HG03108 (cell line): ENCODE measurements around the gene TMEM239.
A peak's percentile ranks its signal among the peaks of the same experiment; 100 is the strongest.
"Not testable (repeated sequence)": the region's sequence is repeated elsewhere in the genome, so short reads cannot be mapped to it uniquely, and the experiment has no call there.

Experiments used
- ATAC-seq: cut with Tn5 transposase; IDR thresholded peaks from one replicate; pipeline ENCODE4 v1.9.1; 2021; ENCODE audit warnings: moderate library complexity; ENCODE audit not compliant: unreplicated experiment

TMEM239 gene

DNA sequence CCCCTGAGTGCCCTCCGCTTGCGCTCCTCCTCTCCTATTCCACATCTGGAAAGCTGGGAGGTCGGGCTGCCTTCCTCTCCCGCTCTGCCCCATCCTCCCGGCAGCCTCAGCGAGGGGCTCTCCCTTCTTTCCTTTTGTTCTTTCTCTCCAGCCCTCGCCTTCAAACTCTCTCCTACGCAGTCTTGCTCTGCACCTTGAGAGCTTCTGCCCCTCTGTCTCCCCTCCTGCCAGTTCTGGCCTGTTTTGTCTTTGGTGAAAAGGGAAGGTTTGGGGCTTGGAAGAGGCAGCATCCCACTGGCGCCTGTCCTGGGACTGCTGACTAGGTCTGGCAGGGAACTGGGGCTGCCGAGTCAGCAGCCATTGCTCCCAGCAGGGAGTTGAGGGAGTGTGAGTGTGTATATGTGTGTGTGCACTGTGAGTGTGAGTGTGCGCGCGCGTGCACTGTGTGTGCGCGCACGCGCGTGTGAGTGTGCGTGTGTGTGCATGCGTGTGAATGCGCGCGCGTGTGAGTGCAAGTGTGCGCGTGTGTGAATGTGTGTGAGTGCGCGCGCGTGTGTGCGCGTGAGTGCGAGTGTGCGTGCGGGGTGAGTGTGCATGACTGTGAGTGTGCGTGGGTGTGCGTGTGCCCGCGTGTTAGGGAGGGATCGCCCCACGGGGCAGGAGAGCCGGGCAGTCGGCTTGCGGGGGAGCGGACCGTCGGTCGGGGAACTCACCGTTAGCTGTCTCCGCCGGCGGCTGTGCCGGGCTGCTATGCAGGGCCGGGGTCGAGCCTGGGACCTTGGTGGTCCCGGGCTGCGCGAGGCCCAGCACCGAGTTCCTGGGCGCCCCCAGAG, 16.3 kb upstream of the TMEM239 start:
- ATAC-seq: peak; percentile 10

DNA sequence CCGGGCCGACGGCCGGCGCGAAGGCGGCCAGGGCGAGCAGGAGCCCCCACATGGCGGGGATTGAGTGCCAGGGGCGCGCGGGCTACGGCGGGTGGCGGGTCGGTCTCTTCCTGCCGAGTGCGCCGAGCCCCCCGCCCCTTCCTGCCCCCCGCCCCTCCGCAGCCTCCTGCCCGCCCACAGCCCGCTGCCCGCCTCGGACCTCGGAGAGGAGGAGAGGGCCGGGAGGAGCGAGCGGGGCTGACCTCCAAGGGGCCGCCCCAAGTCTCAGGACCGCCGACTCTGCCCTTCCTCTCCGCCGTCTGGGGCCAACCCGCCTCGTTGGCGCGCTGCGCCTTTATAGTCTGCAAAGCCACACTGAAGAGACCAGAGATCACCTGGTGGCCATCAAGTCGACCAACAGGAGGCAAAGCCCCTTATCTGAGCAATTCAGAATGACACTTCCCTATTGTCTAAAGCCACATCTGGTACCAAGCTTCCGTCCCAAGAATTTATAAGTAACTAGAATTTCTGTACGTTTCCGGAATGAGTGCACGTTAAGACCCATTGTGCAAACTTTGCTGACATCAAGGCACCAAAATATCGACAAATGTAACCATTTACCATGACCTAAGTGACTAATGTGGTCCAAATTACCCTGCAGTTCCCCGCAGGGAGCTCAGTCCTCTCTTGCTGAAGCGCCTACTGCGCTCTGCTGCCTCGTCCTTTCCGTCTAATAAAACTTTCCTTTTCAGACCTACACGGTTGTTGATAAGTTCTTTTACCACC, 15.5 kb upstream of the TMEM239 start, which contains the start of gene CPXM1:
Gene CPXM1, minus strand, starts transcription at position 107 of the 765 bp plus-strand sequence. Its CDS starts 55 bp downstream, at position 52.
- ATAC-seq: peak; percentile 34

GRCh38 chr20:2801286-2801728, 14.9 kb upstream of the TMEM239 start:
- peak; percentile 17 for ATAC-seq

DNA sequence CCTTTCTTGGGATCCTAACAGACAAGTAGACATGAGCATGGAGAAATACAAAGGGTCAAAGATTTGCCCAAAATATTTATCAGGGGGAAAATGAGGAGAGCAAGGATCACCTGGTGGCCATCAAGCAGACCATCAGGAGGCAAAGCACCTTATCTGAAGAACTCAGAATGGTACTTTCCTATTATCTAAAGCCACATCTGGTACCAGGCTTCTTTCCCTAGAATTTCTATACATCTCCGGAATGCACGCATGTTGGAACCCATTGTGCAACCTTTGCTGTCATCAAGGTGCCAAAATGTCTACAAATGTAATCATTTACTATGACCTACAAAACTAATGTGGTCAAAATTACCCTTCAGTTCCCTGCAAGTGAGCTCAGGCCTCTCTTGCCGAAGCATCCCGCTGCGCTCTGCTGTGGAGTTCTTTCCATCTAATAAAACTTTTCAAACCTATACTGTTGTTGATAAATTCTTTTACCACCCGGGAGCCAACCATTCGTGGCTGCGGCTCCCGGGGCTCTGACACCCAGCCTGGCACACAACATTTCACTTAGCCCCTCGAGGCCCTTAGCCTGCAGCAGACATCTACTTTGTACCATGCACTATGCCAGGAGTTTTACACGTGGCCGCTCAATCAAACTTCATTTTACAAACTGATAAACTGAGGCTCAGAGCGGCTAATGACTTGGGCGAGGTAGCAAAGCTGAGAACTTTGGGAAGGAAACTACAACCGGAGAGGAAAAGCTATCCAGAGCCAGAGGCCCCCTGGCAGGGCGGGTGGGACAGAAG, 11.9 kb upstream of the TMEM239 start:
- no peak for ATAC-seq

DNA sequence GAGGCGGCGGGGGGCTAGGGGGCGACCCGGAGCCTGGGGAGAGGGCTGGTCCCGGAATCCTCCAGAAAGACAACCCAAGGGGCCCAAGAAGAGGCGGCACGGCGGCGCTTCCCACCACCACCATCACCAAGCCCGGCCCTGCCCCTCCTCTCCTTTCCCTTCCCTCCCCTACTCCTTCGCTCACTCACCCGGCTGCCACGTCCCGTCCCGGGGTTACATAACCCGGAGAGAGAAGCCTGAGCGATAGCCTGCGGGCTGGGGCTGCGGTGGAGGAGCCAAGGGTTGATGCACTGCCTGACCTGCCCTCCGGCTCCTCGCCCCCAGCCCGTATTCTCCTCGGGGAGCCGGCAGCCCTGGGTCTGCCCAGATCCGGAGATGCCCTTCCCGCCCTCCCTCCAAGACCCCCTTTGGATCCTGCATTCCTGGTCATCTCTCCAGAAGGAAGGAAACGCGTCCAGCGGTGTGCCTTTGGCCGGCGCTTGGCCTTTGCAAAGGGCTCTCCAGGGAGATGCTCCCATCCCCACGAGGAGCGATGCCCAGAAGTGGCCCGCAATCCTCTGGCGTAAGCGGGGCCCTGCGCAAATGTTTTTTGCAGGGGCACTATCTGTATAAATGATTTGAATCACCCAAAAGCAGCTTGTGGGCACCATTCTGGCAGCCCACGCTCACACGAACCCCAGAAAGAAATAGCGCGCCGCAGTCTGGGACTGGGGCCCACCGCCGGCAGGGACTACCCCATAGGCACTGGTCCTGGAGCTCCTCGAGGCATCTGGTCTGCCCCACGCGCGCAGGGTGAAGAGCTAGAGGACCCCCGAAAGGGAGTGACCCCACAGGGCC, 11.1 kb upstream of the TMEM239 start:
- no peak for ATAC-seq

GRCh38 chr20:2805689-2806350, 10.3 kb upstream of the TMEM239 start:
- no peak for ATAC-seq

GRCh38 chr20:2806351-2806701, 9.8 kb upstream of the TMEM239 start:
- ATAC-seq: no peak

GRCh38 chr20:2807019-2807418, 9.1 kb upstream of the TMEM239 start:
- ATAC-seq: no peak

- ATAC-seq: not testable (repeated sequence)
Observed at GRCh38 chr20:2807929-2808328, 8.2 kb upstream of the TMEM239 start.

DNA sequence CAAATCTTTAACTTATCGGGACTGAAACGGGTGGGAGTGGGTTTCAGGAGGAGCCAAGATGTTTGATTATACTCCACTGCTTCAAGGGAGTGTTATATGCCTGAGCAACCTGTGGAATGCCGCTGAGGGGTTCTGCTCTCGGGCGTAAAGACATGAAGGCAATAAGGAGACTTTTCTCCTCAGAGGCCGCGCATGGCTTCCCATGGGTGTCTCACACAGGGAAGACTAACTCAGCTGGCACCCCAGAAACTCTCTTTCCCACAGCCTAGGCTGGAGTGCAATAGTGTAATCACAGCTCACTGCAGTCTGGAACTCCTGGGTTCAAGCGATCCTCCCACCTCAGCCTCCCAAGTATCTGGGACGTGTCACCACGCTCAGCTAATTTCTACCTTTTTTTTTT, 6.5 kb upstream of the TMEM239 start:
- no peak for ATAC-seq

DNA sequence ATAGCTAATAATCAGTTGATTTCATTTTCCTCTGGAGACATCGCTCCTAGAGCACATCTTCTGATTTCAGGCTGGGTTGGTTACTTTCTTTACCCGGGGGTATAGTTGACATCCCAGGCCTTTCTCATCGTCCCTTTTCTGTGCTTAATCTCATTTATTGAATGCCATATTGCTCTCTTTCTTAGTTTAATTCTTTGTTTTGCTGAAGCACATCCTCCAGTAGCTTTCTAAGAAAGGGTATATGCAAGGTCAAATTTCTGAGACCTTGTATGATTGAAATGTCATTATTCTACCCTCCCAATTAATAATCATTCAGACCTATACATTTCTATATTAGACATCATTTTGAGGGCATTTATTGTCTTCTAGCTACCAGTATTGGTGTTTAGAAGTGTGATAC, 4.0 kb upstream of the TMEM239 start:
- ATAC-seq: no peak

DNA sequence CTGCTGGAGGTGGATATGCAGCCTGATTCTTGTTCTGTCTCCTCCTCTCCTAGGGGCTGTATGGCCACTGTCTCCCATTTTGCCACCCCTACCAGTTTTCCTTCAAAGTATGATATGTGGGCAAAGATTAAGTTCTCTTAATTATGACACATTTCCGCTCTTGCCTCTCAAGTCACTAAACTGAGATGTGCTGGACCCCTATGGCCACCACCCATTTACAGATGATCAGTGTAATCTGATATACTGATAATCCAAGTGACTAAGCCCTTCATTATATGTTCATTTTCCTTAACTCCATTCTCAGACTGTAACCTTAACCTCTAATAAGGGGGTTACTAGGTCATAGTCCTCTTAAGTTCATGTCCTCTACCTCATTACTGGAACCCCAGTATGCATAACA, 2.1 kb upstream of the TMEM239 start:
- ATAC-seq: no peak

DNA sequence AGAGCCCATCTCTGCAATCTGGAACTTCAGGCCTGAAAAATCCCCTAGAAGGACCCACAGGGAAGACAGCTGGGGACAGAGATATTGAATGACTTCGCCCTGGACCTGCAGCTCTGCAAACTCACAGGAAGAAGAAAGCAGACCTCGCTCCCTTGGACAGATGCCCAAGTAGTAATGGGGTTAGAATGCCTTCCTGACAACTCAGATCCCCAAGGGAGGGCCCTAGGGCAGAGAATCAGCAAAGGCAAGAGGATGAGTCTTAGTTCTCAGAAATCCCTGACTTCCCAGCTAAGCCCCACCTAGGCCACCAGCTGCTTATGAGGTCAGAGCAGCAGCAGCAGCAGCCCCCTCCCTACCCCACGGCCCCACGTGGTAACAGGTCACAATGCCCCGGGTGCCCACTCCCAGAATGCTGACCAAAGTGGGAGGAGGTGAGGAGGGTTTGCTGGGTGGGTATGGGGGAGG, 1.5 kb upstream of the TMEM239 start, which contains the start of gene C20orf141:
Gene C20orf141, plus strand, starts transcription at position 401 of the 465 bp plus-strand sequence. CDS start 198 bp downstream, outside the sequence.
- ATAC-seq: no peak

- no peak for ATAC-seq
Observed at GRCh38 chr20:2815242-2815900, 793 bp upstream of the TMEM239 start.

DNA sequence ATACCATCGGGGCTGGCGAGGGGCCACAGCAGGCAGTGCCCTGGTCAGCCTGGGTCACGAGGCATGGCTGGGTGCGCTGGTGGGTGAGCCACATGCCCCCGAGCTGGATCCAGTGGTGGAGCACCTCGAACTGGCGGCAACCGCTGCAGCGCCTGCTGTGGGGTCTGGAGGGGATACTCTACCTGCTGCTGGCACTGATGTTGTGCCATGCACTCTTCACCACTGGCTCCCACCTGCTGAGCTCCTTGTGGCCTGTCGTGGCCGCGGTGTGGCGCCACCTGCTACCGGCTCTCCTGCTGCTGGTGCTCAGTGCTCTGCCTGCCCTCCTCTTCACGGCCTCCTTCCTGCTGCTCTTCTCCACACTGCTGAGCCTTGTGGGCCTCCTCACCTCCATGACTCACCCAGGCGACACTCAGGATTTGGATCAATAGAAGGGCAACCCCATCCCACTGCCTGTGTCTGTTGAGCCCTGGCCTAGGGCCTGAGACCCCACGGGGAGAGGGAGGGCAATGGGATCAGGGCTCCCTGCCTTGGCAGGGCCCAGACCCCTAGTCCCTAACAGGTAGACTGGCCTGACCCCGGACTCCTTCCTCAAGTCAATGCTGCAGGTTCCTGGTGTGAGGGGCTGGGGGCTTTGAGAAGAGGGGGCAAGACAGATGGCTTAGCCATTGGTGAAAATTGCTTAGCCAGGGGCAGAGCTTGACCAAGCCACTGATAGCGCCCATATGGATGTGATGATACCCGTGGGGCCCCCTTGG, 598 bp downstream of the TMEM239 start:
- no peak for ATAC-seq

- ATAC-seq: no peak
Observed at GRCh38 chr20:2817341-2817726, 1.2 kb downstream of the TMEM239 start.

DNA sequence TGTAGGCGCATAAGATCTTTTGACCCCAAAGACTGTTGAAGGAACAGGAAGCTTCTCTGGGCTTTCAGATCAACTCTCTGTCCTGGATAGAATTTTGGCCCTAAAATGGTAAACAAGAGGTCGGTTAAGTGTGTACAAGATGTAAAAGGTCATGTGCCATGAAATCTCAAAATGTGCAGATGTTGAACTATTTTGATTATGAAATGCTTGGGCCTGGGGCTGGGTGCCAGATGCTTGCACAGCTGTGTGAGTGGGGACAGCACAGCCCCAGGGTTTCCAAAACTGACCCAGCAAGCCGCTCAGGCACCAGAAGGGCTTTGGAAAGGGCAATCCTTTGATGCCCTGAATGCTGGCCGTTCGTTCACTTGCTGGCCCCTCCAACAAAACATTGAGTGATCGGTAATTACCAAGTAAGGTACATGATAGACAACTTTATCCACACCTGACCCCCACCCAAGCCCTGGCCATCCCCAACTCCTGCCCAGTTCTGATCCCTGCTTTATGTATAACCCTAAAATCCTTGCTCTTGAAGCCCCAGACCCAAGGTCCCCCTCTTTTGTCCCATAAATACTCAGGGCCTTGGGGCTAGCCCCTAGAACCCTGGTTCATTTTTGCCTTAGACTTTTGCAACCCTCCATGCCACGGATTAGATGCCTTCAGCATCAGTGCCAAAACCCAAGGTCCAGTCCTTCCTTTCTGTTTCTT, 1.9 kb downstream of the TMEM239 start:
- ATAC-seq: no peak
